H1 (cell line): Measurements from ENCODE around the gene KCNC1.
A peak's percentile ranks its signal among the peaks of the same experiment; 100 is the strongest.

ENCODE experiments used
- HDAC2 ChIP-seq, 2 experiments: fragments of 300-600 bp in 1 of 2; sonication (generic) in 1 of 2; IDR thresholded peaks; 2 replicates each; pipeline ENCODE4 v1.6.1; 2011 to 2012; ENCODE audit warnings: low read depth in 2 of 2, low read length in 2 of 2, mild to moderate bottlenecking in 2 of 2, moderate library complexity in 2 of 2, borderline replicate concordance in 1 of 2, inconsistent platforms in 1 of 2
- SIN3A ChIP-seq, 2 experiments: IDR thresholded peaks in 1 of 2; conservative IDR thresholded peaks in 1 of 2; 2 replicates each; pipeline ENCODE4 v1.6.1; 2011 to 2012; ENCODE audit warnings: low read length in 2 of 2, improper control_type of control experiment in 1 of 2, low read depth in 1 of 2, mild to moderate bottlenecking in 1 of 2
- TCF12 ChIP-seq: IDR thresholded peaks from 2 replicates; pipeline ENCODE4 v1.6.1; 2011; ENCODE audit warnings: low read depth, mild to moderate bottlenecking, low read length
- TF ChIP-seq, protein P1 (sequence below), 3 experiments: IDR thresholded peaks; 1 replicate in 2 of 3; 2 replicates in 1 of 3; pipeline versions ENCODE4 v1.5.1 to v1.6.1; 2011; ENCODE audit warnings: low read length in 3 of 3, mild to moderate bottlenecking in 3 of 3, inconsistent platforms in 2 of 3, low read depth in 1 of 3, moderate library complexity in 1 of 3; ENCODE audit not compliant: insufficient read depth in 1 of 3; ENCODE audit errors: control extremely low read depth in 1 of 3

DNA sequence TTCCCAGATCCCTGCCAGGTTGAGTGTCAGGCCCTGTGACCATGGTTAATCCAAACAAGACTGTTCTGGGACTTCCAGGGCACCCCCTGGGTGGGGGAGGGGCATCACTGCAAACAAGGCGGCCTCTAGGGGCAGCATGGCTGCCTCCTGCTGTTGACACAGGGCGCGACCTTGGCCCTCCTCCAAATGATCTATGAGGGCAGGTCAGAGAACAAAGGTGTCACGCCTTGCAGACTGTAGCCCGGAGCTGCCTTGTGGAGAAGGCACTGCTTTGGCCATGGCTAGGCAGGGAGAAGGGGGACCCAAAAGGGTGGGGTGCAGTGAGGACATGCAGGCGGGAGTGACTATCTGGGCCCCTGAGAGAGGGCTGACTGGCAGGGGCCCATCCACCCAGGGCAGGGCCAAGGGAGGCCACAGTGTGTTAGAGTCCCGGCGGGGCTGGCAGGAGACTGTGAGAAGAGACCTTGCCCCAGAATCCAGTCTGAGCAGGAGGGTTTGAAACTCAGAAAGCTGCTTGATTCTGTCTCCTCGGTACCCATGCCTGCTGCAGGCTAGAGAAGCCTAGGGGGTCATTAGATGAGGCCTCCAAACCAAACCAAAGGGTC lies 35.6 kb downstream of the KCNC1 start:
- TF ChIP-seq HDAC2 (IDR thresholded peaks at IDR 0.05; ENCODE audit: borderline replicate concordance in 1 of 2, low read depth in 2 of 2, low read length in 2 of 2): no peak
- TF ChIP-seq, protein P1, sequence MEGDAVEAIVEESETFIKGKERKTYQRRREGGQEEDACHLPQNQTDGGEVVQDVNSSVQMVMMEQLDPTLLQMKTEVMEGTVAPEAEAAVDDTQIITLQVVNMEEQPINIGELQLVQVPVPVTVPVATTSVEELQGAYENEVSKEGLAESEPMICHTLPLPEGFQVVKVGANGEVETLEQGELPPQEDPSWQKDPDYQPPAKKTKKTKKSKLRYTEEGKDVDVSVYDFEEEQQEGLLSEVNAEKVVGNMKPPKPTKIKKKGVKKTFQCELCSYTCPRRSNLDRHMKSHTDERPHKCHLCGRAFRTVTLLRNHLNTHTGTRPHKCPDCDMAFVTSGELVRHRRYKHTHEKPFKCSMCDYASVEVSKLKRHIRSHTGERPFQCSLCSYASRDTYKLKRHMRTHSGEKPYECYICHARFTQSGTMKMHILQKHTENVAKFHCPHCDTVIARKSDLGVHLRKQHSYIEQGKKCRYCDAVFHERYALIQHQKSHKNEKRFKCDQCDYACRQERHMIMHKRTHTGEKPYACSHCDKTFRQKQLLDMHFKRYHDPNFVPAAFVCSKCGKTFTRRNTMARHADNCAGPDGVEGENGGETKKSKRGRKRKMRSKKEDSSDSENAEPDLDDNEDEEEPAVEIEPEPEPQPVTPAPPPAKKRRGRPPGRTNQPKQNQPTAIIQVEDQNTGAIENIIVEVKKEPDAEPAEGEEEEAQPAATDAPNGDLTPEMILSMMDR (IDR thresholded peaks at IDR 0.05; ENCODE audit: control extremely low read depth in 1 of 3, insufficient read depth in 1 of 3, low read depth in 1 of 3, low read length in 3 of 3): peak; percentile 34 to 44 (median 43)
- TF ChIP-seq TCF12: no peak
- TF ChIP-seq SIN3A (conservative IDR thresholded peaks at IDR 0.05 in 1 of 2, IDR thresholded peaks at IDR 0.05 in 1 of 2; ENCODE audit: low read depth in 1 of 2, low read length in 2 of 2): no peak
